ENCODE results near the gene TCEAL5.
"Not testable (repeated sequence)": the region's sequence is repeated elsewhere in the genome, so short reads cannot be mapped to it uniquely, and the experiment has no call there.

The TCEAL5 gene, protein sequence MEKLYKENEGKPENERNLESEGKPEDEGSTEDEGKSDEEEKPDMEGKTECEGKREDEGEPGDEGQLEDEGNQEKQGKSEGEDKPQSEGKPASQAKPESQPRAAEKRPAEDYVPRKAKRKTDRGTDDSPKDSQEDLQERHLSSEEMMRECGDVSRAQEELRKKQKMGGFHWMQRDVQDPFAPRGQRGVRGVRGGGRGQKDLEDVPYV
- 0 reads per million in 4 experiments for total RNA-seq

DNA sequence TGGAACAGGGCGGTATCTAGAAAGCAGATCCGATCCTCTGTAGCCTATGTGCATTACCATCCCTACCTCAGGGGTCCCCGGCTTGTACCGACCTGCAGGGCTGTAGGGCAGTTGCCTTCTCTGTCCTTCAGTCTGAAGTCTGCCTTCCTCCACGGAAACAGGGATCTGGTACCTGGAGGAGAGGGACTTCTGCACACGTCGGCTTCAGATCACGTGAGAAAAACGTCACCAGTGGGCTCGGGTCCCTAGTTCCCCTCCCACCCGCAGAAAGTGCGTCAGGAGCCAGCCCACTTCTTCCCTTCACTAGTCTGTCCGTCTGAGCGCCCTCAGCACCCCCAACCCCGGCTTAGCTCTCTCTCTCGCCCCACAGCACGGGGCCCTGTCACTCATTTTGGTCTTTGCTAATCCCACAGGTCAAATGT is at the start of gene TCEAL5:
TCEAL5 (minus strand) TSS at position 170 of the 422 bp plus-strand sequence. CDS start 2,187 bp downstream, outside the sequence.
- DNase-seq: no peak

DNA sequence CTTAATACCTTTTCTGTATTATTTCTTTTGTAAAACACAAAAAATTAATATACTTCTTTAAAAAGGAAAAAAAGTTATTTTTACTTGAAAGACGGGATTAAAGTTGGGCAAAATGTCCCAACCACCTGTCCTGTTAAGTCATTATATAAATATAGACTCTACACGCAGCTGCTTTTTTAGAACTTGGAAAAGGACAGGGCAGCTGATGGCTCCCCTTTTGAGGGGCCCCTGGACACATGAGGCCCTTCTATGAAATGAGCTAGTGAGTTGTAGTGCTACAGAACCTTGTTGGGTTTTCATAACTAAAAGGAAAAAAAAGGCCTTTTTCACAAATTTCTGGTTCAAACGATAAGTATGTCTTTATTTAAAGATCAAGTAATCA is 34.8 kb upstream of the TCEAL5 start:
- DNase-seq: no peak

- peak; percentile 72 for DNase-seq
Observed at GRCh38 chrX:103310555-103311398, 34.2 kb upstream of the TCEAL5 start, which contains the start of gene BEX2. Gene BEX2 (minus strand): TSS chrX:103310990. CDS start chrX:103309976, 1,014 bp downstream.

GRCh38 chrX:103309860-103310554 is 33.5 kb upstream of the TCEAL5 start:
- DNase-seq: no peak

- DNase-seq: not testable (repeated sequence)
Observed at GRCh38 chrX:103305666-103306065, 29.1 kb upstream of the TCEAL5 start.

DNA sequence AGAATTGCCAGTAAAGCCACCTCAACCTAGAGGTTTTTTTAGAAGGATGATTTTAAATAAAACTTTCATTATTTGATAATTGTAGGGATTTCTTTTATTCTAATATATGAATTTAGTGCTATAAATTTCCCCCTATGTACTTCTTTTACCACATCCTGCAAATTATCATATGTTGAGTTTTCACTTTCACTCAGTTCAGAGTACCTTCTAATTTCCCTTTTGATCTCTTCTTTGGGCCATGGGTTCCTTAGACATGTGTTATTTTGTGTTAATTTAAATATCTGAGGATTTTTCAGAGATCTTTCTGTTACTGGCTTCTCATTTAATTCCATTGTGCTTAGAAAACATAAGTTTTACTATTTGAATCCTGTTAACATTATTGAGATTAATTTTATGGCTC is 28.2 kb upstream of the TCEAL5 start:
- no peak for DNase-seq

- no peak for DNase-seq
Observed at GRCh38 chrX:103293118-103293517, 16.6 kb upstream of the TCEAL5 start.

DNA sequence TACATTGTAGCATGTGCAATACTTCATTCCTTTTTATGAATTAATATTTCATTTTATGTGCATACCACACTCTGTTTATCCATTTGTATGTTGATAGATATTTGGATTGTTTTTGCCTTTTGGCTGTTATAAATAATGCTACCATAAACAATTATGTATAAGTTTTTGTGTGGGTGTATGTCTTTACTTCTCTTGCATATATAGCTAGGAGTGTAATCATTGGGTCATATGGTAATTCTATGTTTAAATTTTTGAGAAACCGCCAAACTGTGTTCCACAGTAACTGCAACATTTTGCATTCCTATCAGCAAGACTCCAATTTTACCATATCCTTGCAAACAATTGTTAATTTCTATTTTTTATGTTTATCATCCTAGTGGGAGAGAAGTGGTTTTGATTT is 3.1 kb upstream of the TCEAL5 start:
- no peak for DNase-seq

GRCh38 chrX:103275947-103276567 is 493 bp downstream of the TCEAL5 start:
- no peak for DNase-seq

- DNase-seq: no peak
Observed at GRCh38 chrX:103274284-103274683, 2.3 kb downstream of the TCEAL5 start.

- no peak for DNase-seq
Observed at GRCh38 chrX:103258275-103258674, 18.3 kb downstream of the TCEAL5 start.

DNA sequence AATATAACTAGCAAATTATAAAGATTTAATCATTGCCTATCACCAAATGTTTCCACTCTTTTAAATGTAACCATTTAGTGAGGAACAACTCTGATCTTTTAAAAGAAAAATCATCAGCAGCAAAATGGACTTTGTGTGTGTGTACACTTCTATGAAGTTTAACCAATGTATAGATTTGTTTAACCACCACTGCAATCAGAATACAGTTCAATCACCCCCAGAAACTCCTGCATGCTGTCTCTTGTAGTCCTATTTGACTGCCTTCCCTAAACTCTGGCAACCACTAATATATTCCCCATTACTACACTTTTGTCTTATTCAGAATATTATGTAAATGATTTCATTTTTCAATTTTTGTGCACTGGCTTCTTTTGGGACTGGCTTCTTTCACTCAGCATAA is 19.9 kb downstream of the TCEAL5 start:
- DNase-seq: no peak

- DNase-seq: peak; percentile 36
Observed at GRCh38 chrX:103254921-103255493, 21.5 kb downstream of the TCEAL5 start, which contains the start of gene TCEAL8. Gene TCEAL8 (minus strand): TSS chrX:103255155. CDS start chrX:103253979, 1,176 bp downstream.

GRCh38 chrX:103254171-103254824 is 22.3 kb downstream of the TCEAL5 start:
- peak; percentile 6 for DNase-seq

DNA sequence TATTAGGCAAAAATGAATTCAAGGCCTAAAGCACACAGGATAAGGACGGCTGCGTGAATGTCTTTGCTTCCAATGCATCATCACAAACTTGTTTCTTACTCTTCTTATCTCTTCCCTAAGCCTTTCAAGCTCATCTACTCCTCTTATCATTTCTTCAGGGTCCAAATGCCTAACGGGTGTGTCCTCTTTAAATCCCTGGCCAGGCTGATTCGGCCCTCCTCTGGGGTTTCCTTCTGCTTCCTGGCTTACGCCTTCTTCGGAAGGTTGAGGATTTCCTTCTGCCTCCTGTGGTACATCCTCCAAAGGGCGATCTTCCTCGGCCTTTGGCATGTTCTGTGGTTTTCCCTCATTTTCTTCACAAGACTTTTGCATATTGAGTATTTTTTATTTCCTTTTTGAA is 22.9 kb downstream of the TCEAL5 start:
- DNase-seq: no peak

GRCh38 chrX:103250977-103251376 is 25.6 kb downstream of the TCEAL5 start:
- DNase-seq: no peak

DNA sequence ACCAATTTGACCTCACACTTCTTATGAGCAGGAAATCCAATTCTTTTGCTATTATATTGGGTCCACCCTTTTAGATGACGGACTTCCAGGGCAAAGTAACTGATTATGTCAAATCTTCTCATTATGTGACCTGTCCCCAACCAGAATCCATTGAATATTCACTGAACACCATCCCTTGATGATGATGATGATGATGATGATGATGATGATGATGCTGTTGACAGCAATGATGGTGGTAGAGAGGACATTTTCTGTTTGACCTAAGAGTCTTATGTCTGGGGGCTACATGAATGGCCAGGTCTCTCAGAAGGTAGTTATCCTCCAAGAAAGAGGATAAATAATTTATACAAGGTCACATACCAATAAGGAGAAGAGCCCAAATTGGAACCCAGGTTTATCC is 26.7 kb downstream of the TCEAL5 start:
- no peak for DNase-seq

- no peak for DNase-seq
Observed at GRCh38 chrX:103248553-103248952, 28.0 kb downstream of the TCEAL5 start.

DNA sequence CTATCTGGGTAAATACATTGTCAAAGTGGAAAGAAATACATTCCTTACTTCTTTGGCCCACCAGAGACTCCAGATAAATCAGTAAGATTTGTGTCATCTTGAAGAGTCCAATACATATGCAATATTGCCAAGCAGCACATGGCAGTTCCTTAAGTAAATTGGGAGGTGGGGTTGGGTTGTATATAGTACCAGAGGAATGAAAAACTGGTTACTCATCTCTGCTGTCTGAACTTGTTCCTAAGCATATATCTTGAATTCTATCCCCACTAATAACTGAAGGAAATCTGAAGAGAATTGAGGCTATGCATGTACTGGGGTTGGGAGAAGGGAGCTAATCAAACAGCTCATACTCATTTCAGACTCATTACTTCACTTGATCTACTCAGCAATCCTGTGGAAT is 36.4 kb downstream of the TCEAL5 start:
- no peak for DNase-seq

- DNase-seq: no peak
Observed at GRCh38 chrX:103236296-103236695, 40.3 kb downstream of the TCEAL5 start.

DNA sequence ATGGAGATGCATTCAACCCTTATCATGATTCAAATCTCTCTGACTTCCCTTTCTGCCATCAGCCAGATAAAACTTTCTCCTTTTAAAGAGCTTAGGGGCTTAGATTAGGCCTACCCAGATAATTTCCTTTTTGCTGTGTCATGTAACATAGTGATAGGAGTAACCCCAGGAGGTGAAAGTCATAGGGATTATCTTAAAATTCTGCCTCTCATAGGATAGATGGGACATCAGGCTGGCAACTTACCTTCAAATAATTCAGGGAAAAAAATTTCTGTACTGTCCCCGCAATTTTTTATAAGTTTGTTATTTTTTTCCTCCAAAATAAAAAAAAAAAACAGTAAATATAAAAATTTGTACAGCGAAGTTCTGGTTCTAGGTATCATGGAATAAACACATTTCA is 40.9 kb downstream of the TCEAL5 start:
- not testable (repeated sequence) for DNase-seq

- DNase-seq: no peak
Observed at GRCh38 chrX:103234869-103235268, 41.7 kb downstream of the TCEAL5 start.
